H1 (cell line): ENCODE data around the gene ARHGAP24. TPM values are rescaled to one million over a fixed set of nuclear protein-coding genes. Genes with fewer than 3 reads are reported as not detected.

Experiments
- ASH2L ChIP-seq: fragments of 200-600, 300-600 bp; sonication (generic); IDR thresholded peaks from one replicate; pipeline ENCODE4 v1.7.1; 2017; ENCODE audit warnings: low read length
- CHD2 ChIP-seq: IDR thresholded peaks from 2 replicates; pipeline ENCODE4 v1.6.1; 2012; ENCODE audit warnings: low read length, improper control_type of control experiment
- CHD7 ChIP-seq: fragments of 300-600 bp; sonication (generic); IDR thresholded peaks from 2 replicates; pipeline ENCODE4 v1.7.1; 2012; ENCODE audit warnings: low read length, moderate library complexity, mild to moderate bottlenecking, inconsistent platforms; ENCODE audit not compliant: insufficient replicate concordance
- CTBP2 ChIP-seq: IDR thresholded peaks from 2 replicates; pipeline ENCODE4 v1.7.0; 2011; ENCODE audit warnings: borderline replicate concordance, mild to moderate bottlenecking, moderate library complexity, mixed read lengths, low read length; ENCODE audit not compliant: insufficient read depth, insufficient read length
- GTF2F1 ChIP-seq: IDR thresholded peaks from 2 replicates; pipeline ENCODE4 v1.6.1; 2012; ENCODE audit warnings: low read depth, low read length, improper control_type of control experiment, borderline replicate concordance
- JUN ChIP-seq: IDR thresholded peaks from 2 replicates; pipeline ENCODE4 v1.6.1; 2011; ENCODE audit warnings: low read depth, mild to moderate bottlenecking, improper control_type of control experiment, low read length
- KDM5A ChIP-seq: fragments of 200-600 bp; IDR thresholded peaks from 2 replicates; pipeline ENCODE4 v1.7.1; 2012; ENCODE audit warnings: mild to moderate bottlenecking, low read length, inconsistent platforms, mixed read lengths
- NRF1 ChIP-seq: IDR thresholded peaks from 2 replicates; pipeline ENCODE4 v1.6.1; 2011; ENCODE audit warnings: mild to moderate bottlenecking, low read depth, low read length, improper control_type of control experiment
- RBBP5 ChIP-seq: IDR thresholded peaks from 2 replicates; pipeline ENCODE4 v1.7.1; 2012; ENCODE audit warnings: low read depth, mild to moderate bottlenecking, inconsistent platforms, low read length, moderate library complexity, borderline replicate concordance
- RNF2 ChIP-seq: fragments of 200-900, 300-1000 bp; sonication (generic); IDR thresholded peaks from 2 replicates; pipeline ENCODE4 v1.7.1; 2016; ENCODE audit warnings: borderline replicate concordance, low read depth, mild to moderate bottlenecking, antibody characterized with exemption, low read length; ENCODE audit not compliant: poor library complexity, severe bottlenecking; ENCODE audit errors: missing control alignments
- SIRT6 ChIP-seq: IDR thresholded peaks from one replicate; pipeline ENCODE4 v1.7.1; 2012; ENCODE audit warnings: low read length, inconsistent platforms
- TCF12 ChIP-seq: IDR thresholded peaks from 2 replicates; pipeline ENCODE4 v1.6.1; 2011; ENCODE audit warnings: low read depth, mild to moderate bottlenecking, low read length
- polyA plus RNA-seq, 7 experiments: library from polyadenylated mRNA; depleted of rRNA in 3 of 7; stranded (reverse) in 5 of 7; unstranded in 2 of 7; fragments of >200 nt in 5 of 7; fragments of 200-250 nt in 2 of 7; gene quantifications; 1 replicate in 5 of 7; 2 replicates in 1 of 7; 4 replicates in 1 of 7; pipeline versions ENCODE4 v1.2.1 to v1.2.3, GENCODE V29; 2011 to 2013; ENCODE audit warnings: missing spikeins in 2 of 7, mixed read lengths in 2 of 7
- total RNA-seq: library from RNA; stranded (reverse); fragmentation: NEBNext Ultra II Directional; extraction: Animal tissue kit (Norgen Biotek cat#: 25700); gene quantifications from 2 replicates; pipeline ENCODE4 v1.2.1, GENCODE V29; 2021

The ARHGAP24 gene
- total and polyA plus RNA-seq, 2 of the 8 experiments (the other 6 are each of a cell fraction or from before 2014, with no cell fraction given): 0.08 to 0.50 TPM

- TF ChIP-seq CHD7 (no peak), KDM5A (no peak), RNF2 (no peak), ASH2L (no peak), NRF1 (no peak), GTF2F1 (no peak), RBBP5 (no peak), CHD2 (no peak), SIRT6 (no peak), CTBP2 (no peak), TCF12 (no peak), JUN (no peak)
Observed at GRCh38 chr4:85579942-85580341, 105.0 kb downstream of the ARHGAP24 start (continued).
